Measurements from ENCODE around the gene ZNF45. TPM values are rescaled to one million over a fixed set of nuclear protein-coding genes. Genes with fewer than 3 reads are reported as not detected.

The ZNF45 gene
- polyA plus RNA-seq, 3 donors, result 2.1 to 6.3 (median 6.0) TPM

DNA sequence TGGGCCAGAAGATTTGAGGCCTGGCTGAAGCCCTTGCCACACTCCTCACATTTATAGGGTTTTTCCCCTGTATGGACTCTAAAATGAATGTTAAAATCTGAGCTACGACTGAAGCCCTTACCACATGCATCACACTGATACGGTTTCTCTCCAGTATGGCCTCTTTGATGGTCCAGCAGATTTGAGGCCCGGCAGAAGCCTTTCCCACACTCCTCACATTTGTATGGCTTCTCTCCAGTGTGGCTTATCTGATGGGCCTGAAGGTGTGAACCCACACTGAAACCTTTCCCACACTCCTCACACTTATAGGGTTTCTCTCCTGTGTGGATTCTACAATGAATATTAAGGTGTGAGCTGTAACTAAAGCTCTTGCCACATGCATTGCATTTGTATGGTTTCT lies 21.0 kb downstream of the ZNF45 start:
- no peak for DNase-seq
- H4K20me1 ChIP-seq (ENCODE audit: insufficient read depth, low read length), result no peaks in the 10 kb centered on the region
- Mint-ChIP-seq H3K4me3 (no peak overlapping the region), H3K36me3 (peaks cover 56 to 57% of the 10 kb centered on the region in 2 donors), H3K9me3 (peaks cover 61 to 90% (median 82%) of the 10 kb centered on the region in 7 donors), H3K4me1 (no peaks in the 10 kb centered on the region), H3K27ac (no peak overlapping the region), H3K27me3 (ENCODE audit: low read depth in 3 of 3) (peaks cover 0 to 2% (median 0%) of the 10 kb centered on the region in 3 donors)
- no peak overlapping the region for H2AFZ ChIP-seq (ENCODE audit: insufficient read depth, low read depth, low read length, poor library complexity, severe bottlenecking)
- no peaks in the 10 kb centered on the region for H3K4me1 ChIP-seq (ENCODE audit: control insufficient read depth in 1 of 2, insufficient read depth in 2 of 2, low read length in 2 of 2)
- H3K9ac ChIP-seq (ENCODE audit: insufficient read depth, low read length, poor library complexity, severe bottlenecking), result no peak overlapping the region
- 67% methylated on average over 3 of the region's 3 CpGs for WGBS (ENCODE audit: insufficient coverage)
- H3K4me3 ChIP-seq (replicated peaks in 1 of 3; ENCODE audit: low read depth in 2 of 3, low read length in 3 of 3), result peak overlapping the region in 1 of 3 experiments; percentile 38
- H3K27me3 ChIP-seq (ENCODE audit: control insufficient read depth in 2 of 2, insufficient read depth in 2 of 2, low read length in 2 of 2), result no peaks in the 10 kb centered on the region
- H3K4me2 ChIP-seq (replicated peaks; ENCODE audit: extremely low read depth, low read length, poor library complexity, severe bottlenecking), result no peak overlapping the region
- intact Hi-C loops (cut with micrococcal nuclease), result no loop called here
- H3K36me3 ChIP-seq (replicated peaks in 1 of 2; ENCODE audit: control insufficient read depth in 1 of 2, insufficient read depth in 2 of 2, low read length in 2 of 2), result peaks cover 56 to 60% of the 10 kb centered on the region in 2 donors
- no peaks in the 10 kb centered on the region for H3K79me2 ChIP-seq (ENCODE audit: insufficient read depth, low read length)
- H3K27ac ChIP-seq (ENCODE audit: low read depth in 1 of 2, low read length in 2 of 2), result no peak overlapping the region
- TF ChIP-seq, protein P1, sequence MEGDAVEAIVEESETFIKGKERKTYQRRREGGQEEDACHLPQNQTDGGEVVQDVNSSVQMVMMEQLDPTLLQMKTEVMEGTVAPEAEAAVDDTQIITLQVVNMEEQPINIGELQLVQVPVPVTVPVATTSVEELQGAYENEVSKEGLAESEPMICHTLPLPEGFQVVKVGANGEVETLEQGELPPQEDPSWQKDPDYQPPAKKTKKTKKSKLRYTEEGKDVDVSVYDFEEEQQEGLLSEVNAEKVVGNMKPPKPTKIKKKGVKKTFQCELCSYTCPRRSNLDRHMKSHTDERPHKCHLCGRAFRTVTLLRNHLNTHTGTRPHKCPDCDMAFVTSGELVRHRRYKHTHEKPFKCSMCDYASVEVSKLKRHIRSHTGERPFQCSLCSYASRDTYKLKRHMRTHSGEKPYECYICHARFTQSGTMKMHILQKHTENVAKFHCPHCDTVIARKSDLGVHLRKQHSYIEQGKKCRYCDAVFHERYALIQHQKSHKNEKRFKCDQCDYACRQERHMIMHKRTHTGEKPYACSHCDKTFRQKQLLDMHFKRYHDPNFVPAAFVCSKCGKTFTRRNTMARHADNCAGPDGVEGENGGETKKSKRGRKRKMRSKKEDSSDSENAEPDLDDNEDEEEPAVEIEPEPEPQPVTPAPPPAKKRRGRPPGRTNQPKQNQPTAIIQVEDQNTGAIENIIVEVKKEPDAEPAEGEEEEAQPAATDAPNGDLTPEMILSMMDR (IDR thresholded peaks at IDR 0.05), result no peak
- peaks cover 56 to 100% of the 10 kb centered on the region in 2 donors for H3K9me3 ChIP-seq (replicated peaks in 1 of 2; ENCODE audit: control insufficient read depth in 1 of 2, insufficient read depth in 1 of 2, low read length in 2 of 2)

DNA sequence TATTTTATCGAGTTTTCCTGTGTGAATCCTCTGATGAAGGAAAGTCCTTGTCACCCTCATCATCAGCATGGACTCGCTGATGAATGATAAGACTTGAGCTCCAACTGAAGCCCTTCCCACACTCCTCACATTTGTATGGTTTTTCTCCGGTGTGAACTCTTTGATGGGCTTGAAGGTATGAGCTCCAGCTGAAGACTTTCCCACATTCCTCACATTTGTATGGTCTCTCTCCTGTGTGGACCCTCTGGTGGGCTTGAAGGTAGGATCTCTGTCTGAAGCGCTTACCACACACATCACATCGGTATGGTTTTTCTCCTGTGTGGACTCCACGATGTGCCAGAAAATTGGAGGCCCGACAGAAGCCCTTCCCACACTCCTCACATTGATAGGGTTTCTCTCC lies 21.7 kb downstream of the ZNF45 start:
- no peak overlapping the region for H3K27ac Mint-ChIP-seq
- no peak overlapping the region for H3K4me3 Mint-ChIP-seq
- DNase-seq, result no peak
- H3K36me3 ChIP-seq (replicated peaks in 1 of 2; ENCODE audit: control insufficient read depth in 1 of 2, insufficient read depth in 2 of 2, low read length in 2 of 2), result peaks cover 50 to 54% of the 10 kb centered on the region in 2 donors
- H3K27me3 ChIP-seq (ENCODE audit: control insufficient read depth in 2 of 2, insufficient read depth in 2 of 2, low read length in 2 of 2), result no peaks in the 10 kb centered on the region
- H3K4me3 ChIP-seq (replicated peaks in 1 of 3; ENCODE audit: low read depth in 2 of 3, low read length in 3 of 3), result peak overlapping the region in 1 of 3 experiments; percentile 38
- H3K9me3 ChIP-seq (replicated peaks in 1 of 2; ENCODE audit: control insufficient read depth in 1 of 2, insufficient read depth in 1 of 2, low read length in 2 of 2), result peaks cover 56 to 100% of the 10 kb centered on the region in 2 donors
- no peaks in the 10 kb centered on the region for H4K20me1 ChIP-seq (ENCODE audit: insufficient read depth, low read length)
- H3K4me1 ChIP-seq (ENCODE audit: control insufficient read depth in 1 of 2, insufficient read depth in 2 of 2, low read length in 2 of 2), result no peaks in the 10 kb centered on the region
- TF ChIP-seq, protein P1 (IDR thresholded peaks at IDR 0.05), result no peak
- peaks cover 49 to 50% of the 10 kb centered on the region in 2 donors for H3K36me3 Mint-ChIP-seq
- 100% methylated on average over 2 of the region's 7 CpGs for WGBS (ENCODE audit: insufficient coverage)
- no peak overlapping the region for H2AFZ ChIP-seq (ENCODE audit: insufficient read depth, low read depth, low read length, poor library complexity, severe bottlenecking)
- peaks cover 0 to 2% (median 0%) of the 10 kb centered on the region in 3 donors for H3K27me3 Mint-ChIP-seq (ENCODE audit: low read depth in 3 of 3)
- no peak overlapping the region for H3K4me2 ChIP-seq (replicated peaks; ENCODE audit: extremely low read depth, low read length, poor library complexity, severe bottlenecking)
- no peaks in the 10 kb centered on the region for H3K79me2 ChIP-seq (ENCODE audit: insufficient read depth, low read length)
- no peak overlapping the region for H3K9ac ChIP-seq (ENCODE audit: insufficient read depth, low read length, poor library complexity, severe bottlenecking)
- H3K27ac ChIP-seq (ENCODE audit: low read depth in 1 of 2, low read length in 2 of 2), result no peak overlapping the region
- H3K9me3 Mint-ChIP-seq, result peaks cover 56 to 91% (median 82%) of the 10 kb centered on the region in 7 donors
- intact Hi-C loops (cut with micrococcal nuclease), result no loop called here
- no peaks in the 10 kb centered on the region for H3K4me1 Mint-ChIP-seq

Measured in CD14-positive monocyte (primary cell).